Sigmoid colon (tissue), 4 donors: Measurements from ENCODE around the gene APOBEC4.

Experiments
- EP300 ChIP-seq, 4 donors: sonication (generic); formaldehyde crosslinking; IDR thresholded peaks; one replicate each; pipeline ENCODE4 v1.6.1; 2017; ENCODE audit warnings: antibody characterized with exemption in 4 of 4
- TF ChIP-seq, protein P1 (sequence below), 4 experiments: fragments of 450-650 bp in 3 of 4; fragments of 200-600 bp in 1 of 4; IDR thresholded peaks; one replicate each; pipeline ENCODE4 v1.5.1; 2016 to 2019; ENCODE audit warnings: antibody characterized with exemption in 4 of 4, mild to moderate bottlenecking in 3 of 4, moderate library complexity in 2 of 4

DNA sequence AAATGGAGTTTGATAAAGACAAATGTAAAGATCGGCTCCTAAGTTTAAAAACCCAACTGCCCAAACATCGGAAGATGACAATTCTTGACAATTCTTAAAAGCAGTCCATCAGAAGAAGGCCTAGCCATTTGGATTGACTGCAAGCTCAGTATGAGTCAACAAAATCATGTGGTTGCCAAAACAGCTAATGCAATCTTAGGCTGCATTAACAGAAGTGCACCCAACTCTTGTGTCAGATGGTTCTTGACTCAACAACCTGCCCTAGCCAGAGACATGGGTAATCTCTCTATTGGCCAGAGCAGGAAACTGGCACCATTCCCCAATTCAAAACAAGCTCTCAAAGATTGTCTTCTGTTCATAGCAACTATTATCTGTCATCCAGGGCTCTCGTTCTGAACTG, 53.0 kb downstream of the APOBEC4 start:
- TF ChIP-seq, protein P1, sequence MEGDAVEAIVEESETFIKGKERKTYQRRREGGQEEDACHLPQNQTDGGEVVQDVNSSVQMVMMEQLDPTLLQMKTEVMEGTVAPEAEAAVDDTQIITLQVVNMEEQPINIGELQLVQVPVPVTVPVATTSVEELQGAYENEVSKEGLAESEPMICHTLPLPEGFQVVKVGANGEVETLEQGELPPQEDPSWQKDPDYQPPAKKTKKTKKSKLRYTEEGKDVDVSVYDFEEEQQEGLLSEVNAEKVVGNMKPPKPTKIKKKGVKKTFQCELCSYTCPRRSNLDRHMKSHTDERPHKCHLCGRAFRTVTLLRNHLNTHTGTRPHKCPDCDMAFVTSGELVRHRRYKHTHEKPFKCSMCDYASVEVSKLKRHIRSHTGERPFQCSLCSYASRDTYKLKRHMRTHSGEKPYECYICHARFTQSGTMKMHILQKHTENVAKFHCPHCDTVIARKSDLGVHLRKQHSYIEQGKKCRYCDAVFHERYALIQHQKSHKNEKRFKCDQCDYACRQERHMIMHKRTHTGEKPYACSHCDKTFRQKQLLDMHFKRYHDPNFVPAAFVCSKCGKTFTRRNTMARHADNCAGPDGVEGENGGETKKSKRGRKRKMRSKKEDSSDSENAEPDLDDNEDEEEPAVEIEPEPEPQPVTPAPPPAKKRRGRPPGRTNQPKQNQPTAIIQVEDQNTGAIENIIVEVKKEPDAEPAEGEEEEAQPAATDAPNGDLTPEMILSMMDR (IDR thresholded peaks at IDR 0.05): no peak
- no peak for TF ChIP-seq EP300 (IDR thresholded peaks at IDR 0.05)
